Fibroblast of lung (primary cell): ENCODE results near the gene VEGFA. TPM values are rescaled to one million over a fixed set of nuclear protein-coding genes. Genes with fewer than 3 reads are reported as not detected.
A peak's percentile ranks its signal among the peaks of the same experiment; 100 is the strongest.

ENCODE experiments used
- DNase-seq, 2 donors: peaks; one replicate each; pipeline versions ENCODE4 v3.0.0 to v3.0.0-alpha.2; 2010; ENCODE audit warnings: low read depth in 2 of 2
- H2AFZ ChIP-seq: 2 replicates; pipeline ENCODE4 v1.5.1; 2012; ENCODE audit warnings: low read length, control low read depth, inconsistent platforms
- H3K27ac ChIP-seq: 2 replicates; pipeline ENCODE4 v1.5.1; 2011; ENCODE audit warnings: low read length, control low read depth; ENCODE audit not compliant: insufficient read depth
- H3K27me3 ChIP-seq: 2 replicates; pipeline ENCODE4 v1.5.1; 2011; ENCODE audit warnings: mild to moderate bottlenecking, low read length; ENCODE audit not compliant: control insufficient read depth, insufficient read depth
- H3K36me3 ChIP-seq: 2 replicates; pipeline ENCODE4 v1.5.1; 2011; ENCODE audit warnings: low read length; ENCODE audit not compliant: control insufficient read depth, insufficient read depth
- H3K4me1 ChIP-seq: 2 replicates; pipeline ENCODE4 v1.5.1; 2011; ENCODE audit warnings: low read length; ENCODE audit not compliant: control insufficient read depth, insufficient read depth; ENCODE audit errors: extremely low read depth
- H3K4me2 ChIP-seq: 2 replicates; pipeline ENCODE4 v1.5.1; 2011; ENCODE audit warnings: low read length, control low read depth; ENCODE audit not compliant: insufficient read depth; ENCODE audit errors: extremely low read depth
- H3K4me3 ChIP-seq, 4 experiments: fragments of 200-600 bp in 1 of 4; sonication (generic) in 1 of 4; replicated peaks in 1 of 4; 2 replicates each; pipeline ENCODE4 v1.5.1; 2011 to 2016; ENCODE audit warnings: low read length in 4 of 4, low read depth in 3 of 4, mild to moderate bottlenecking in 3 of 4, control low read depth in 2 of 4, inconsistent platforms in 1 of 4, mixed read lengths in 1 of 4; ENCODE audit not compliant: insufficient read depth in 1 of 4; ENCODE audit errors: control extremely low read depth in 1 of 4
- H3K79me2 ChIP-seq: 2 replicates; pipeline ENCODE4 v1.5.1; 2012; ENCODE audit warnings: mild to moderate bottlenecking, low read length, inconsistent platforms; ENCODE audit not compliant: control insufficient read depth, insufficient read depth
- H3K9ac ChIP-seq: 2 replicates; pipeline ENCODE4 v1.5.1; 2011; ENCODE audit warnings: mild to moderate bottlenecking, low read length, control low read depth; ENCODE audit not compliant: insufficient read depth
- H3K9me3 ChIP-seq: 2 replicates; pipeline ENCODE4 v1.5.1; 2012; ENCODE audit warnings: low read depth, low read length; ENCODE audit not compliant: control insufficient read depth, insufficient read depth
- H4K20me1 ChIP-seq: 2 replicates; pipeline ENCODE4 v1.5.1; 2011; ENCODE audit warnings: low read length; ENCODE audit not compliant: control insufficient read depth, insufficient read depth; ENCODE audit errors: extremely low read depth
- EZH2 ChIP-seq: IDR thresholded peaks from 2 replicates; pipeline ENCODE4 v1.5.1; 2012; ENCODE audit warnings: low read length, control low read depth, mild to moderate bottlenecking; ENCODE audit errors: missing control alignments
- polyA plus RNA-seq, 2 donors: library from polyadenylated mRNA; depleted of rRNA in 1 of 2; stranded (reverse) in 1 of 2; unstranded in 1 of 2; fragments of >200 nt; gene quantifications; 2 replicates each; pipeline ENCODE4 v1.2.1, GENCODE V29; 2011 to 2012; ENCODE audit warnings: missing spikeins in 1 of 2
- total RNA-seq: library from RNA; depleted of rRNA; stranded (reverse); fragments of >200 nt; gene quantifications from 2 replicates; pipeline ENCODE4 v1.2.1, GENCODE V29; 2014
- TF ChIP-seq, protein P1 (sequence below), 2 donors: IDR thresholded peaks in 1 of 2; conservative IDR thresholded peaks in 1 of 2; 1 replicate in 1 of 2; 2 replicates in 1 of 2; pipeline ENCODE4 v1.5.1; 2011 to 2012; ENCODE audit warnings: low read length in 2 of 2, control low read depth in 1 of 2, inconsistent platforms in 1 of 2, low read depth in 1 of 2, mild to moderate bottlenecking in 1 of 2

VEGFA gene
- total and polyA plus RNA-seq, 2 donors (not counting 1 experiment from before 2014, with no cell fraction given) = 111 to 150 TPM

- no peaks in the 10 kb centered on the region for H4K20me1 ChIP-seq
- H3K9me3 ChIP-seq = no peaks in the 10 kb centered on the region
- DNase-seq = peak; percentile 72 to 74
- H3K27ac ChIP-seq = no peak overlapping the region
- no peaks in the 10 kb centered on the region for H3K79me2 ChIP-seq
- H2AFZ ChIP-seq = no peak overlapping the region
- H3K4me3 ChIP-seq = no peak overlapping the region
- TF ChIP-seq EZH2 = no peak
- TF ChIP-seq, protein P1, sequence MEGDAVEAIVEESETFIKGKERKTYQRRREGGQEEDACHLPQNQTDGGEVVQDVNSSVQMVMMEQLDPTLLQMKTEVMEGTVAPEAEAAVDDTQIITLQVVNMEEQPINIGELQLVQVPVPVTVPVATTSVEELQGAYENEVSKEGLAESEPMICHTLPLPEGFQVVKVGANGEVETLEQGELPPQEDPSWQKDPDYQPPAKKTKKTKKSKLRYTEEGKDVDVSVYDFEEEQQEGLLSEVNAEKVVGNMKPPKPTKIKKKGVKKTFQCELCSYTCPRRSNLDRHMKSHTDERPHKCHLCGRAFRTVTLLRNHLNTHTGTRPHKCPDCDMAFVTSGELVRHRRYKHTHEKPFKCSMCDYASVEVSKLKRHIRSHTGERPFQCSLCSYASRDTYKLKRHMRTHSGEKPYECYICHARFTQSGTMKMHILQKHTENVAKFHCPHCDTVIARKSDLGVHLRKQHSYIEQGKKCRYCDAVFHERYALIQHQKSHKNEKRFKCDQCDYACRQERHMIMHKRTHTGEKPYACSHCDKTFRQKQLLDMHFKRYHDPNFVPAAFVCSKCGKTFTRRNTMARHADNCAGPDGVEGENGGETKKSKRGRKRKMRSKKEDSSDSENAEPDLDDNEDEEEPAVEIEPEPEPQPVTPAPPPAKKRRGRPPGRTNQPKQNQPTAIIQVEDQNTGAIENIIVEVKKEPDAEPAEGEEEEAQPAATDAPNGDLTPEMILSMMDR (conservative IDR thresholded peaks at IDR 0.05 in 1 of 2, IDR thresholded peaks at IDR 0.05 in 1 of 2; ENCODE audit: low read depth in 1 of 2, low read length in 2 of 2) = no peak
- no peaks in the 10 kb centered on the region for H3K27me3 ChIP-seq
- no peak overlapping the region for H3K4me2 ChIP-seq
- peaks cover 11% of the 10 kb centered on the region for H3K4me1 ChIP-seq
- H3K9ac ChIP-seq = no peak overlapping the region
- H3K36me3 ChIP-seq = no peaks in the 10 kb centered on the region
Measured at GRCh38 chr6:43798688-43799444, 28.9 kb downstream of the VEGFA start.

GRCh38 chr6:43799551-43800297 is 29.7 kb downstream of the VEGFA start:
- H3K9ac ChIP-seq = no peak overlapping the region

DNA sequence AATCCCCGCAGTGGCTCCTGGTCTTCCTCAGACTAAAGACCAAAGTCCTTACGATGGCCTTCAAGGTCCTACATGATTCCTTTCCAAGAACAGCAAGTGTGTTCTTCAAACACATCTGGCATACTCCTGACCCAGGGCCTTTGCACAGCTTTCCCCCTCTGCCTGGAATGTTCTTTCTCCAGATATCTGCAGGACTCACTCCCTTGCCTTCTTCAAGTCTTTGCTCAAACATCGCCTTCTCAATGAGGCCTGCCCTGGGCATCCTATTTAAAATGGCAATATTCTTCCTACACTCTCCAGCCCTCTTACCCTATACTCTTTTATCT is 30.2 kb downstream of the VEGFA start:
- no peaks in the 10 kb centered on the region for H3K79me2 ChIP-seq
- no peak overlapping the region for H3K4me3 ChIP-seq
- H4K20me1 ChIP-seq = no peaks in the 10 kb centered on the region
- no peak overlapping the region for H2AFZ ChIP-seq
- no peak overlapping the region for H3K4me2 ChIP-seq
- DNase-seq = no peak
- no peak overlapping the region for H3K9ac ChIP-seq
- peaks cover 11% of the 10 kb centered on the region for H3K4me1 ChIP-seq
- H3K27me3 ChIP-seq = no peaks in the 10 kb centered on the region
- H3K9me3 ChIP-seq = no peaks in the 10 kb centered on the region
- no peaks in the 10 kb centered on the region for H3K36me3 ChIP-seq
- TF ChIP-seq, protein P1 (conservative IDR thresholded peaks at IDR 0.05 in 1 of 2, IDR thresholded peaks at IDR 0.05 in 1 of 2; ENCODE audit: low read depth in 1 of 2, low read length in 2 of 2) = no peak
- no peak for TF ChIP-seq EZH2
- no peak overlapping the region for H3K27ac ChIP-seq

More at GRCh38 chr6:43799551-43800297, 29.7 kb downstream of the VEGFA start:
- Histone ChIP-seq H3K9me3 (no peaks in the 10 kb centered on the region), H3K4me1 (peaks cover 11% of the 10 kb centered on the region), H3K4me3 (no peak overlapping the region), H4K20me1 (no peaks in the 10 kb centered on the region), H3K27me3 (no peaks in the 10 kb centered on the region), H3K79me2 (no peaks in the 10 kb centered on the region), H3K27ac (no peak overlapping the region), H3K4me2 (no peak overlapping the region), H2AFZ (no peak overlapping the region), H3K36me3 (no peaks in the 10 kb centered on the region)
- DNase-seq = no peak
- TF ChIP-seq EZH2 = no peak
- TF ChIP-seq, protein P1 (conservative IDR thresholded peaks at IDR 0.05 in 1 of 2, IDR thresholded peaks at IDR 0.05 in 1 of 2; ENCODE audit: low read depth in 1 of 2, low read length in 2 of 2) = no peak
